HG03139 (cell line): ENCODE data around the gene PRKG1.
"Not testable (repeated sequence)": the region's sequence is repeated elsewhere in the genome, so short reads cannot be mapped to it uniquely, and the experiment has no call there.

Source experiments
- ATAC-seq: cut with Tn5 transposase; IDR thresholded peaks from one replicate; pipeline ENCODE4 v1.9.1; 2021; ENCODE audit not compliant: unreplicated experiment

PRKG1 gene

DNA sequence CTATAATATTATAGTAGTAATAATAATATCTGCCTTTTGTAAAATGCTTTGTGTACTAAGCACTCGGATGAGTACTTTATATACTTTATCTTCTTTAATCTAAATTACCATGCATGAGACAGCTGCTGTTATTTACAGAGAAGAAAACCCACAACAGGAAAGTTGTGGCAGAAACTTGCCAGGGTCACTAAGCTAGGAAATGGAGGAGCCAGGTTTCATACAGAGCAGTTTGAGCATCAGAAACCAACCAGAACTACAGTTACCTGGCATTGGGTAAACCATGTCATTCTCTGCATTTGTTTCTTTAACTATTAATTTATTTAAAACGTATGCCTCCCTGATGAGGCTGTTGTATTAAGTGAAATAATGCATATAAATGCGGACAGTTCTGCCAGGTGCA lies 495.2 kb downstream of the PRKG1 start:
- no peak for ATAC-seq

DNA sequence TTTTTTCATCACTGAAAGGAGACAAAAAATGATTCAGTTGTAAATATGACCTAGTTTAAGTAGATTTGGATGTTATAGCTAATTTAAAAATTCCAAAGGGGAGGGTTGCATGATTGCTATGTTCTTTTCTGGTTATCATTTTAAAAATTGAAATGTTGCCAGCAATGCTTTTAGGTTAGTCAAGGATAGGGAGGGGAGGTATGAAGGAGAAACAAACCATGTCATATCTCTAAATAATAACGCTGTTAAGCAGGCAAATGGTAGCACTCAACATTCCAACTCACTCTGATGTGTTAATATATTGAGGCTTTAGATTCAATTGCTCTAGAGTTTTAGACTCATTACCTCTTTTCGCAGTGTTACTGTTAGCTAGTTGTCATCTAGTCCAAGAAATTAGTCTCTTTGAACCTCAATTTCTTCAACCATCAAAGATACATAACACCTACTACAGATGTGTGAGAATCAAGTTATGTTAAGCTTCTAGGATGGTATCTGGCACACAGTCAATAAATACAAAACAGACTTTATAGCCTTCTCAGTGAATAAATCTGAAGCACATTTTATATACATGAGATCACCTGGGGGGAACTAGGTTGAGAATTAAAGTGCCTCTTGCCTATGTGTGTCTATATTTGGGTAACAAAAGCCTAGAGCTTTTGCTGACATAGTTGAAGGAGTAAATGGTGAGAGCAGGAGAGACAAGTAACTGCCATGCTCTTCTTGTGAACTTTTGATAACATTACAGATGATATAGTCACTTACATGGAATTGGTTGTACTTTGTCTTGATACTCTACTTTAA lies 500.2 kb downstream of the PRKG1 start:
- no peak for ATAC-seq

DNA sequence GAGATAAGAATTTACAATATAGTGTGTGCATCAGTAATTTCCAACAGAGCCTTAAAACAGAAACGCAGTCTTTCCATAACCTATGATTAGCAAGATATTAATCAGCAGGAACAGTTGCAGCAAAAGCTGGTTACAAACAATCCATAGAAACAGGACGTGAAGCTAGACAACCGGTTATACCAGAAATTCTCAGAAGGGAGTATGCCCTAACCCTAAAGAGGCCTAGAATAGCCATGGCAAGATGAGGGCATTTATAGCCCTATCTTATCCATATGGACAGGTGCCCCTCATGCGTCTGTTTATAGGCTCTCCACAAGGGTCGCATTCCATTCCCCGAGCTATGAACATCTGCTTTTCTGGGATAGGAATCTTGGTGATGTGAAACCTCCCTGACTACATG lies 506.9 kb downstream of the PRKG1 start:
- not testable (repeated sequence) for ATAC-seq

DNA sequence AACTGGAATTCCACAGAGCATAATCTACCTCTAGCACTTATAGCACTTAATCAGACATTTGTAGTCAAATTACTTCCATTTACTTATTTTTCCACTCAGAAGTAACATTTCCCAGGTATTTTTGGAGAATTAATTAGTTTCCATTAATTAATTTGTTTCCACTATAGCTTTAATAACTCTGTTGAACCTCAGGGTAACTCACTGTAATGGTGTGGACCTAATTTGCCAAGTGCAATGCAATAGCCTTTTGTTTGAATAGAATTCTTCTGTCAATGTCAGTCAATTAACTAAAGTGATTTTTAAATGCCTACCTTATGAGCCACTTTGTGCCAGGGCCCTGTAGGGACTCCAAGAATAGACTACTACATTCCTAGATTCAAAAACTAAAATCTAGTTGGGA lies 509.7 kb downstream of the PRKG1 start:
- no peak for ATAC-seq

DNA sequence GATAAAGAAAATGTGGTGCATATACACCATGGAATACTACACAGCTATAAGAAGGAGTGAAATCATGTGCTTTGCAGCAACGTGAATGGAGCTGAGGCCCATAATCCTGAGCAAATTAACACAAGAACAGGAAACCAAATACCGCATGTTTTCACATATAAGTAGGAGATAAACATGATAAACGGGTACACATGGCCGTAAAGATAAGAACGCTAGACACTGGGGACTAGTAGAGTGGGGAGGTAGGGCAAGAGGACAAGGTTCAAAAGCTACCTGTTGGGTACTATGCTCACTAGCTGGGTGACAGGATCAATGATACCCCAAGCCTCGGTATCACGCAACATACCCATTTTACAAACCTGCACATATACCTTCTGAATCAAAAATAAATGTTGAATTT lies 511.5 kb downstream of the PRKG1 start:
- ATAC-seq = no peak

DNA sequence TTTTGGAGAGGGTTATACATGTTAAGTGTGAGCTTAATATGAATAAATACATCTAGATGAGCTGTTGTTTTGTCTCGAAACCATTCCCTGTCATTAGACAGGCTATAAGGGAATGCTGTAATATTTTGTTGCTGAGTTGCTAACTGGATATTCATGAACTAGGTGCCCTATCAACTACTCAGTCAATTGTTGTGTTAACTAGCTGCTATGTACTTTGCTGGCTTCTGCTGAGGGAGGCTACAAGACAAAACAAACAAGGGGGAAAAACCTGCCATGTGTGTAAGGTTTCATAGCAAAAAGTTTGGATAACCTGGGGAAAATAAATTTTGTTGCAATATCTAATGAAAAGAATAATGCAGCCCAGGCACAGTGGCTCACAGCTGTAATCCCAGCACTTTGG lies 514.7 kb downstream of the PRKG1 start:
- no peak for ATAC-seq

DNA sequence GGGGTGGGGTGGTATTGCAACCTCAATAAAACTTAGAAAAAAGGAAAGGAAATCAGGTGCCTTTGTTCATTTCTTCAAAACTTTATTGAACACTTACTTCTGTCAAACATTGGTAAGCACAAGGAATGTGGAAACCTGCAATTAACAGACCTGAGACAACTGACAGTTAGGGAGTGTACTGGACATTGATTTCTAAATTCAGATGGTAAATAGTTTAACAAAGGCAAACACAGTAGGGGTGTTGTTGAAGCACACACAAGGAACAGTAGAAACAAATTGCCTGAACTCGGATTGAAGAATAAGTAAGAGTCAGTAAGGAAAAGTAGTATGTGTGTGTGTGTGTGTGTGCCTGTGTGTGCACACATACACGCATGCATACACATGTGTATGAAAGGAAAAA lies 516.5 kb downstream of the PRKG1 start:
- no peak for ATAC-seq

DNA sequence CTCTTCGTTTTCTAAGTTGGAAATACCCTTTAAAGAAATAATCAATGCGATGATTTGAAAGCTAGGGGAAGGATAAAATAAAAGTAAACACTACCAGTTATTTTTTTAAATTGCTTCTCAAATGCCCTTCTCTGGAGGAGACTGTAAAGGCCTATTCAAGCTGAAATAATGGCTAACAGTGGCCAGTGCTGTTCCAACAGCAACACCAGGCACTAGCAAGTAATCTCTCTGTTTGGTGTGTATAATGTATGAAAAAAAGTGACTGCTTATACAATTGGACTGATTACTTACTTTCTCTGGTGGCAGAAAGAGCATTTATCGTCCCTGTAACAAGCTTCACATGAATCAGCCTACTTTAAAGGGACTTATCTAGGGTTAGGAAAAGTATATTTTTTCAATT lies 522.4 kb downstream of the PRKG1 start:
- ATAC-seq = no peak

DNA sequence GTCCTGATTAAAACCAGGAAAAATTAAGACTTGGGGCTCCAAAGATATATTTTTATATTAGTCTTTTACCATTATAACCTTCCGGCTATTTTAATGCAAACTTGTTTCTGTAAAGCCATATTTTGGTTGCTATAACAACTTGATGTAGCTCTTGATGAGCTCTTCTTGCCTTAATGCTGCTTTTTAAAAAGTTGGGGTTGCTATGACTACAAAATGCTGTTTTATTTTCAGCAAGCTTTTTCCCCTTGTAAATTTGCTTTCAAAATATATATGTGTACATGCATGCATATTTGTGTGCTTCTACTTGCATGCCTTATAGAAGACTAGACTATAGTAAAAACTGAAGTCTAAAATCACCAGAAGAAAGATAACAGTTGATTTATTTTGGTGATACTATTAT lies 525.4 kb downstream of the PRKG1 start:
- no peak for ATAC-seq

DNA sequence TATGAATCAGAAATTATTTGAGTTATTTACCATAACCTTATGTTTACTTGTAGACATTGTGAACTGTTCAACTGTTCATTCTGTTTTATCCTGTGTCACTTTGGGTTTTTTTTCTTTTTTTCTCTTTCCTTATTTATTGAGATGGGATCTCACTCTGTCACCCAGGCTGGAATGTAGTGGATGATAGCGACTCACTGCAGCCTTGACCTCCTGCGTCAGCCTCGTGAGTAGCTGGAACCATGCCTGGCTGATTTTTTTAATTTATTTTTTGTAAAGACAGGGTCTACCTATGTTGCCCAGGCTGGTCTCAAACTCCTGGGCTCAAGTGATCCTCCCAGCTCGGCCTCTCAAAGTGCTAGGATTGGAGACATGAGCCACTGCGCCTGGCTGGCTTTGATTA lies 528.0 kb downstream of the PRKG1 start:
- ATAC-seq = no peak

DNA sequence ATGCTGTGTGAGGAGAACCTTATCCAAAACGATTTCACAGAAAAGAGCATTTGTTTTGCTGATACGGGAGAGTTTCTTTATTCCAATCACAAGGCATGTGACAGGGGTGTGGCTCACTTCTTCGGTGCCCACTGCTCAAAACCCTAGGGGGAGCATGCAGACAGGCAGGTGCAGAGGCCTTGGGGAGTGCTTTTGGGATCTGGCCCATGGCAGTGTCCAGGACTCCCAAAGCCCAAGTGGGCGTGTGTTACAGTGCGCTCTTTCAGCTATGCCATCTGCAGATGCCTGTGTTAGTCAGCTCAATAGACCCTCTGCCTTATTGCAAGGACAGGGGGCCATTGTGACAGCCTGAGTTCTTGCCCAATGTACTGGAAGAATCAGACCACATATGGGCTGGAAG lies 530.3 kb downstream of the PRKG1 start:
- no peak for ATAC-seq

DNA sequence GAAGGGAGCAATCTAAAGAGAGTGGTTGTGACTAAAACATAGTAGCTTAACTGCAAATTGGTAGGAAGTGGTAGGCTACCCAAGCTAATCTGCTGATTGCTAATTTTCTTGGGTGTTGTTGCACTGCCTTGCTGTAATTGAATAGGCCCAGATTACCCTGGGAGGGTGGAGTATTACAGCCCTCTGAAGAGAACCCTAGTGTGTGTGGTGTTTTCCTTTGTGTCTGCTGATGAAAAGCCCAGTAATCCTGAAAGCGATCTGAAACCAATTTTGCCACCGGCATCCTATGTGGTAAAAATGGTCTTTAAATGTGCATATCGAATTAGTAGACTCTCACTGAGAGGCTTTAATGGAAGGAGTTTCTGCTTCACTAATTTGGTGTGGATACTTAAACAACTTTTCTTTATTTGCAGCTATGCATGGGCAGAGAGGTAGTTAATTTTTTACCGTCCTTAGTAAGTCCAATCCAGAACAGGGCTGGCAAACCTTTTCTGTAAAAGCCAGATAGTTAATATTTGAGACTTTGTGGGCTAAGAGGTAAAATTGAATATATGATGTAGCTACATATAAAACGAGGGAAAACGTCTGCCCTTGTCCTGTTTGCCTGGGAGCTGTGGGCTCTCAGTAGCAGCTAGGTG lies 532.7 kb downstream of the PRKG1 start:
- no peak for ATAC-seq

DNA sequence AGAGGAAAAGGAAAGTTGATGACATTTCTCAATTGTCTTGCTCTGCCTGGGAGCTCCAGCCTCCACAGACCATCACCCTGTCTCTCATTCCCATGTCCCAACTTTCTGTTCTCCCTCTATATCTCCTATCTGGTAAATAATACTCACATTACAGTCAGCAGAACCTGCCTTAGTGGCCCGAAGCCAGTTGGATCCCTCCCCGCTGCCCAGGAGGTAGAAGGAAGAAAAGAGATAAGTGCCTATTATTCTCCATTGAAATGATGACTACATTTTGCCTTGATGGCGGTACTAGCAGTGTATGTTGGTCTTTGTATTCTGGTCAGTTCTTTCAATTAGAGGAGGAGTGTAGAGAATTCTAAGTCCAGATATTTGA lies 533.2 kb downstream of the PRKG1 start:
- no peak for ATAC-seq

DNA sequence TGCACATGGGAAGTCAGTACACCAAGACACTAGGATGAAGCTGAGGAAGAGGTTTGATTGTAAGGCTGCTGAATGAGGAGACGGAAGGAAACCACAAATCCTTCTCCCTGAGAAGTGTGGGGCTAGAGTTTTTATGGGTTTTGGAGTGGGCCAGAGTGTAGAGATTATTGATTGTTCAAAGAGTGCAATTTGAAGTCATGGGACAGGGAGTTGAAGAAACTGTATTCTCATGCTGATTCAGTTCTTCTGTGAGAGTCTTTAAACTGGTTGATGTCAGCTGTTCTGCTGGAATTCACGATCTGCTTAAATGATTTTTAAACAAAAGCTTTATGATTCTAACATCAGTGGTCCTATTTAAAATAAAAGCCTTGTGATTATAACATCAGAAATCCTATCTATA lies 533.9 kb downstream of the PRKG1 start:
- no peak for ATAC-seq

DNA sequence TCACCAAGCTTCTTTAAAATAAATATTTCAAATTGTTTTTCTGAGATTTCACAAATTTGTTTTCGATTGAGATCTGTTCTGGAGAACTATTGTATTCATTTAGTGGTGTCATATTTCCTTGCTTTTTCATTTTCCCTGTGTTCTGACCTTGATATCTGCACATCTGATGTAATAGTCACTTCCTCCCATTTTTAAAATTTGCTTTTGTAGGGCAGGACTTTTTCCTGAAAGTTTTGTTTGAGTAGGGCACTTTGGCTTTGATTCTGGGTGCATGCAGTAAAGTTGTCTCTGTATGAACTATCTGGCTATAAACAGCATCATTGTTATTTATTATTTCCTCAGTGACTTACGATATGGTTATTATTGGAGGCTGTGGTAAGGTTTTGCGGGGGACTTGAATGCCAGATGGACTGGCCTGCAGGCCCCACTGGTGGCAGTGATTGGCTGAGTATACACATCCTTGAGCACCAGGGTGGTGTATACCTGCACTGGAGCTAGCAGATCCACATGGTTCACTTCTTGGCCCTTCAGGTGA lies 541.5 kb downstream of the PRKG1 start:
- no peak for ATAC-seq

DNA sequence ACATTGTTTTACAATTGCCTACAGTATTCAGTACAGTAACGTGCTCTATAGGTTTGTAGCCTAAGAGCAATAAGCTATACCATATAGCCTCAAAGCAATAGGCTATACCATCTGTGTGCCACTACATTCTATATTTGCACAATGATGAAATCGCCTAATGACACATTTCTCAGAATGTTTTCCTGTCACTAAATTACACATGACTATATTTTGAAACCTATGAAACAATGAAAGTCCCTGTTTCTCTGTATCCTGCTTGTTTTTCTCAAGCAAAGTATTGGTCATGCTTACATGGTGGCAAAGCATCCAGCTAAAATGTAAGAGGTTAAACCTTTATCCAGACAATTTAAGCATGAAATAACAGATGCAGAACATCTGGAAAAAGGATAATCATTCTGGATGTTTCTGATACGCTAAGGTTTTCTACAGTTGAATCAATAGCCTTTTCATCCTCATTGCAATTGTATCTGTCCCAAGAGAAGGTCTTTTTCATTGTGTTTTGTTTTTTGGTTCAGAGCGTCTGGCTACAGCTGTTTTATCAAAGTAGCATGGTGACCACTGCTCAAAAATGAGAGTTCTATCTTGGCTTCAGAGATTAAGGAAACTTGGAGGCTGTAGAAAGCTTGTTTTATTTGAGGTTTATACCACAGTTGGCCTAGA lies 543.4 kb downstream of the PRKG1 start:
- no peak for ATAC-seq

DNA sequence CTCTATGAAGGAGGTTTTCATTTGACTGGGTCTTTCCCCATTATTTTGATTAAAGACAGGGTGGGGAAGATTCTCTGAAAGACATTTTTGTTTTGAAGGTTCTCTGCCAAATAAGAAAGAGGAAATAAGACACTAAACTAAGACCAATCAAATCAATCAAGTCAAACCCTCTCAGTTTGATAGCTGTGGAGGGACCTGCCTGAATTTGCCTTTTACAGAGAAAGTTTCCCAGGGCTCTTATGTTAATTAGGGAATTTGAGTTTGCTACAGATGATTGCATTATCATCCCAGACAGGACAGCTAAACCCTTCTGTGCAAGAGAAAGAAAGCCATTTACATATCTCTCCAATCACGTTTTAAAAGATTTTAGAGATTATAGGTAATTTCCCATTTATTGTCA lies 545.1 kb downstream of the PRKG1 start:
- no peak for ATAC-seq

DNA sequence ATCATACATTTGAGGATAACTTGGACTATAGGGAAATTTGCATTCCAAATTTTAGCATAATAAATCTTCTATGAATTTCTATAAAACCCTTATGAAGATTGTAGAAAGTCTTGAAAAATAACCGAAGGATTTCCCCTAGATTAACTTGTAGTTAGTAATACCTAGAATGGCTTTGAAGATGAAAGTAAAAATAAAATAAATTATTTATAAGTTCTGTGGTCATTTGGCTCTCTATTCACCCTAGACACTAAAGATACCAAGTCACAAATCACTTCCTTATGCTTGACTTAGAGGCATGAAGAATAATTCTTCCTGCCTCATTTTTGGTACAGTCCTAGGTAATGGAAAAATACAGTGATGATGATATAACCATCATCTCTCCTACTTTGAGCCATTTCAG lies 545.8 kb downstream of the PRKG1 start:
- no peak for ATAC-seq

DNA sequence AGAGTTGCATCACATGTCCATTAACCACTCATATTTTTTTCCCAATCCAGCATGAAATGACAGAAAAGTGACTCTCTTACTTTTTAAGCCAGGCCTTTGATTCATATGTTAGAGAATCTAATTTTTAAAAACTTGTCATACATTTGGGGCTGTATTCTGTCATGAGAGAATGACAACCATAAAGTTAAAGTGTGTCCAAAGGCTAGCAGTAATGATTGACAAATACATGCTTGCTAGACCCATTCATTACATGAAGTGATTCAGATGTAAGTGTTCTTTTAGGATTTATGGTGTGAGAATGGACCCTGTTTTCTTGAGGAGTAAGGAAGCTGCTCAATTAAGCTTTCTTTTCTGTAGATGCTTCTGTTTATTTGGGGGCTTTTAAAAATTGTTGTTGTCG lies 549.7 kb downstream of the PRKG1 start:
- ATAC-seq = no peak

DNA sequence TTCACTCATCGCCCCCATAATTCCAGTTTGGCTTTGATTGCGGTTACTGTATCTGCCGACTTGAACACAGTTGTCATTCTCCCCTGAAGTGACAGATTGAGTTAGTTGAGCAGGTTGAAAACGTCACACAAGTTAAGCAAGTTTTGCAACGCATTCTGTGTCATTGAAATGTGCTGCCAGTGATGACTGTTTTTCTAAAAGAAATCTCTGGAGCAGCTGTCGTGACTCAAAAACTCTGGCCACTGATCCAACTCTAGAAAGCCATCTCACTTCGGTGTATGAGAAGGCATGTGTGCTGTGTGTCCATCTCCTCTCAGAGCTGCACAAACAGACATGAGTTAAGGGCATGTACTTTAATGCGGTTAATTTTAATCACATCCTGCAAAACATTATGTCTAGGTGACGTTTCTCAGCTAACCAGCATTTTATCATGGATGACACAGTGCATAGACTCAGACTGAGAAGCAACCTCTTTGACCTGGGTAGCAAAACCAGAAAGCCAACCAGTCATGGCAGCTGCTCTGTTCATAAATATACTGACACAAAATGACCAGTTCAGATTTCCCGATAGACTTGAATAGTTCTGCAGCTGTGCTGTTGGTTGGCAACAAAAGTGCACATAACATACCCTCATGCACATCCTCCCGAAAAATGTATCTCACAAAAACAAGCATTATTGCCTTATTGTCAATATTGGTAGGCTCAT lies 555.8 kb downstream of the PRKG1 start:
- ATAC-seq = no peak

DNA sequence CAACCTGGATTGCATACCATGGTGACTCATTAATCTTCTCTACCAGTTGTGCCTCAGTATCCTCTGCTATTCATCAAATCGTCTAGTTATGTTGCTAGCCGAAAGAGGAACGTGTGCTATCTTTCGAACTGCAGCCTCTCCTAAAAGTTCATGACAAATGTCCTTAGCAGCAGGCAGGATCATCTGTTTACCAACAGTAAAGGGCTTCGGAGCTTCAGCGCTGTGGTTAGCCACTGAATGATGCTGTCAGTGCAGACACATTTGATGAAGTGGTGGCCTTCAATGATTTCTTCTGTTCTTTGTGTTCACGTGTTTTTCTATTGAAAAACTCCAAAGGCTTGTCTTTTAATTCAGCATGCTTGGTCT lies 556.3 kb downstream of the PRKG1 start:
- ATAC-seq = no peak

DNA sequence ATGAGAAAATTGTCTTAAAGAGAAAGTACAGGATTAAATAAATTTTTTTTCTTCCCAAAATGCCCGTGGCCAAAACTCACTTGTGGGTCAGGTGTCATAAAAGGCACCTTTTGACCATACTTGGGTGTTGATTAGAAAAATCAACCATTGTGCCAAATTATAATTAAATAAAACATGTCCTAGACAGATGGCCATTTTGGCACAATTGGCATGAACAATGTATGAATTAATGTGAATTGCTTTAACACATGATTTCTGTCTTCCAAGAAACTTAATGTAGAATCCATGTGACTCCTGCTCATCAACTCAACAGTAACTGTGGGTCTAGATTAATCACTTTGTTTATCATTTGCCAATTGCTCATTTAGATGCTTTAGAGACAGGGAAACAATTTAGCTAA lies 561.1 kb downstream of the PRKG1 start:
- ATAC-seq = no peak
